Measurements from ENCODE around the gene DCDC1.
"Not testable (repeated sequence)": the region's sequence is repeated elsewhere in the genome, so short reads cannot be mapped to it uniquely, and the experiment has no call there.

The DCDC1 gene

GRCh38 chr11:31361743-31362142 is 7.8 kb downstream of the DCDC1 start:
- no peak for TF ChIP-seq POLR2A (IDR thresholded peaks at IDR 0.05; ENCODE audit: low read length)
- no peak for TF ChIP-seq GATA1 (IDR thresholded peaks at IDR 0.05; ENCODE audit: low read depth, low read length)
- no peak for DNase-seq

DNA sequence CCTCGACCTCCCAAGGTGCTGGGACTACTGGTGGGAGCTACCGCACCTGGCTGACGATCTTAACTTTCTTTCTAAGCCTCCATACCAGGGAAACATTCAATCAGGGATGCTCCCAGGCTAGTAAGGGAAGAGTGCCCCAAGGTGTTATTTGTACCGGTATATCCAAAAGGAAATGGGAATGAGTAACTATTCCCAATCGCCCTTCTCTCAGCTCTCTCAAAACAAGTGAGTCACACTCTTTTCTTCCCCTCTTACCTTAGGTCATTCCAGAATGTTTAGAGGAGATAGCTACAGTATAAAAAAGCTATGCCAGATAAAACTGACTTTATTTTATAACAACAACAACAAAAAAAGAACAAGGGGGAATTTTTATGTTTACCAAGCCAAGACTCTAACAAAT is 13.7 kb downstream of the DCDC1 start:
- no peak for DNase-seq
- TF ChIP-seq GATA1 (IDR thresholded peaks at IDR 0.05; ENCODE audit: low read depth, low read length) (no peak), POLR2A (IDR thresholded peaks at IDR 0.05; ENCODE audit: low read length) (no peak)

DNA sequence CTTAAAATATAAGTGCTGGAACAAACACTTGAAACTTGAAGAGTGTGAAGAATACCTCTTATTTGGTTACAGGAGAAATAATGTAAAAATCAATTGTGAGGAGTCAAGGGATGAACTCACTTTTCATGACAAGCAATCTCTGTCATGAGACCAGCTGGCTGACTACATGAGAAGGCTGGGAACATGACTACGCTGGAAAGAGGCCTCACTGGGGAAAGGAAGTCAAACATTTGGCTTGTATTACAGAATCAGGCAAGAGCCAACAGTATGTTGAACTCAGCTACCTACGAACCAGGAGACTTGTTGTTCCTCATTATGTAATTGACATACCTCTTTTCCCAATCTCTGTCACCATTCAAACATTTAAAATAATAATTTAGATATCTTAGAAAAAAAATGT is 14.4 kb downstream of the DCDC1 start:
- DNase-seq: no peak
- no peak for TF ChIP-seq POLR2A (IDR thresholded peaks at IDR 0.05; ENCODE audit: low read length)
- no peak for TF ChIP-seq GATA1 (IDR thresholded peaks at IDR 0.05; ENCODE audit: low read depth, low read length)

DNA sequence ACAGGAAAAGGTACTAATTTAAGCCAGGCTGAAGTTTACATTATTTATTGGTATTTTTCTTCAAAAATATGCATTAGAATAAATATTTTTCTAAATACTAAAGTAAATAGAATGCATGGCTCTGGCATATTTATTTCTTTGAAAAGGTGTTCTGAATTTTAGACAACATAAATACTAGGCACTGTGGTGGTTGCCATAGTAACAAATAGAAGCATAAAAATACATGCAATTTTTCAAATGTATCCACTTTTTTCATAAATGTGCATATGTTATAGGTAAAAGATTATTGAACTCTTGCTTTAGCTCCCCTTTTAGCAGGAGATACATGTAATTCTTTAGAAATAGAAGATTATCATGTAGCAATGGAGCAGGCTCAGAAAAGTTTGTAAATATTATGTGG is 18.4 kb downstream of the DCDC1 start:
- TF ChIP-seq GATA1 (IDR thresholded peaks at IDR 0.05; ENCODE audit: low read depth, low read length) (no peak), POLR2A (IDR thresholded peaks at IDR 0.05; ENCODE audit: low read length) (no peak)

GRCh38 chr11:31340903-31341572 is 28.5 kb downstream of the DCDC1 start:
- DNase-seq: peak; percentile 25 to 47
- TF ChIP-seq GATA1 (IDR thresholded peaks at IDR 0.05; ENCODE audit: low read depth, low read length): no peak
- no peak for TF ChIP-seq POLR2A (IDR thresholded peaks at IDR 0.05; ENCODE audit: low read length)

More for the DNA sequence above, 18.4 kb downstream of the DCDC1 start:
- no peak for DNase-seq

- TF ChIP-seq GATA1 (IDR thresholded peaks at IDR 0.05; ENCODE audit: low read depth, low read length): no peak
- no peak for TF ChIP-seq POLR2A (IDR thresholded peaks at IDR 0.05; ENCODE audit: low read length)
- no peak for DNase-seq
Observed at GRCh38 chr11:31337806-31338205, 31.7 kb downstream of the DCDC1 start.

DNA sequence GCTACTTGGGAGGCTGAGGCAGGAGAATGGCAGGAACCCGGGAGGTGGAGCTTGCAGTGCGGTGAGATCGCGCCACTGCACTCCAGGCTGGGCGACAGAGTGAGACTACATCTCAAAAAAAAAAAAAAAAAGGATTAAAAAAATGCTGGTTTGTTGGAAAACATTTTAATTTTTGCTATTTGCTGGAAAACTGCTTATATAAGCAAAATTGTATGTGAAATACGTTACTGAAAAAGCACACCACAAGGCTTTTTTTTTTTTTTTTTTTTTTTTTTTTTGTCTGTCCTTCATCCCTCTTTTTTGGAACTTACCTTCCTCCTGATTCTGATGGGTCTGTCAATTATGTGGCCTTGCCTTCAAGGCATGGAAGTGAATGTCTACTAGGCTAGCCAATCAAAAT is 40.8 kb downstream of the DCDC1 start:
- no peak for TF ChIP-seq GATA1 (IDR thresholded peaks at IDR 0.05; ENCODE audit: low read depth, low read length)
- TF ChIP-seq POLR2A (IDR thresholded peaks at IDR 0.05; ENCODE audit: low read length): no peak

DNA sequence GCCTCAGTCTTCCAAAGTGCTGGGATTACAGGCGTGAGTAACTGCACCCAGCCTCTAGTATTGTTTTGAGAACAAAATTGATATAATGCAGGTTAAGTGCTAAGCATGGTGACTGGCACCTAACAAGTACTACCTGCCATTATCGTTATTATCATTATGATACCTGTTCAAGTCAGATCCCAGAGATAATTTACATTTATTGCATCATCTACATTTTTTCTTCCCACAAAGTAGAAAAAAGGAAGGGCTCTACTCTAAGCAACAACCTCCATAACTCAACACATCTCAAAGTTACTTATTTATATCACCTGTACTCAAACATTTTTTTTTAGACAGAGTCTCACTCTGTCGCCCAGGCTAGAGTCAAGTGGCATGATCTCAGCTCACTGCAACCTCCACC is 42.1 kb downstream of the DCDC1 start:
- TF ChIP-seq GATA1 (IDR thresholded peaks at IDR 0.05; ENCODE audit: low read depth, low read length) (no peak), POLR2A (IDR thresholded peaks at IDR 0.05; ENCODE audit: low read length) (no peak)
- DNase-seq: no peak

More for the DNA sequence above, 40.8 kb downstream of the DCDC1 start:
- DNase-seq: no peak

- DNase-seq: no peak
- no peak for TF ChIP-seq GATA1 (IDR thresholded peaks at IDR 0.05; ENCODE audit: low read depth, low read length)
Observed at GRCh38 chr11:31326470-31327148, 42.9 kb downstream of the DCDC1 start.

- no peak for DNase-seq
- TF ChIP-seq POLR2A (IDR thresholded peaks at IDR 0.05; ENCODE audit: low read length): no peak
- no peak for TF ChIP-seq GATA1 (IDR thresholded peaks at IDR 0.05; ENCODE audit: low read depth, low read length)
Observed at GRCh38 chr11:31325160-31325559, 44.4 kb downstream of the DCDC1 start.

- TF ChIP-seq GATA1 (IDR thresholded peaks at IDR 0.05; ENCODE audit: low read depth, low read length) (no peak), POLR2A (IDR thresholded peaks at IDR 0.05; ENCODE audit: low read length) (no peak)
- no peak for DNase-seq
Observed at GRCh38 chr11:31323145-31323544, 46.4 kb downstream of the DCDC1 start.

- DNase-seq: not testable (repeated sequence)
Observed at GRCh38 chr11:31321494-31321893, 48.0 kb downstream of the DCDC1 start.

DNA sequence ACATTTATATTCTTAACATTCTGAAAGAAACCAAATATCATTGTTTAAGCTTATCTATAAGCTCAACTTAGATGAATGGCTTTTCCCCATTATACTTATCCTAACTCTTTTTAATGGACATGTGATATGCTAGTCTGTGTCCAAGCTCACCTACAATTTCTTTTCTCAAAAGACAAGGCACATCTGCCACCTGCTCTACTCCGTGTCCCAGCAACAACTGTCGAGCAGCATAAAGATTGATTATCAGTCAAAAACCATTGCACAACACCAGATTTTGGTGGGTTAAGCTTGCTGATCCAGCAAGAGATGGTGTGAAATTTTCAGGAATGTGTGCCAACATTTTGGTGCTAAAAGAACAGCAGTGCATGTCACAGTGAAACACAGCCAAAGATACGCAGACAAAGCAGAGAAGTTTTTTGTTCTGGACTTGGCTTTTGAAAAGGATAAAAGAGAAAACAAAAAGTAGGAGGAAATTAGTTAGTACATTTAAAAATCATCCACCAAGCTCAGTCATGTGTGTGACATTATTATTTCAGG is 65.8 kb downstream of the DCDC1 start:
- no peak for DNase-seq

GRCh38 chr11:31301549-31302510 is 67.7 kb downstream of the DCDC1 start:
- no peak for DNase-seq
- TF ChIP-seq GATA1 (IDR thresholded peaks at IDR 0.05; ENCODE audit: low read depth, low read length) (no peak), POLR2A (IDR thresholded peaks at IDR 0.05; ENCODE audit: low read length) (no peak)

More for the DNA sequence above, 65.8 kb downstream of the DCDC1 start:
- TF ChIP-seq POLR2A (IDR thresholded peaks at IDR 0.05; ENCODE audit: low read length) (no peak), GATA1 (IDR thresholded peaks at IDR 0.05; ENCODE audit: low read depth, low read length) (no peak)
